Hepatocyte (in vitro differentiated cells): ENCODE results near the gene ST6GAL1. TPM values are rescaled to one million over a fixed set of nuclear protein-coding genes. Genes with fewer than 3 reads are reported as not detected.

ENCODE experiments used
- DNase-seq: peaks from one replicate; pipeline ENCODE4 v3.0.0-alpha.2; 2016; ENCODE audit warnings: low spot score
- H2AFZ ChIP-seq: fragments of 200-600 bp; sonication (generic); 2 replicates; pipeline ENCODE4 v1.6.0; 2016; ENCODE audit warnings: antibody characterized with exemption, mild to moderate bottlenecking
- H3K27ac ChIP-seq: fragments of 200-600 bp; sonication (generic); 2 replicates; pipeline ENCODE4 v1.5.1; 2016; ENCODE audit warnings: mild to moderate bottlenecking
- H3K27me3 ChIP-seq: fragments of 200-600 bp; sonication (generic); 2 replicates; pipeline ENCODE4 v1.6.1; 2016
- H3K36me3 ChIP-seq: fragments of 200-600 bp; sonication (generic); replicated peaks from 2 replicates; pipeline ENCODE4 v1.5.1; 2016; ENCODE audit warnings: low read depth; ENCODE audit not compliant: insufficient read depth
- H3K4me1 ChIP-seq: fragments of 200-600 bp; sonication (generic); 2 replicates; pipeline ENCODE4 v1.5.1; 2016; ENCODE audit warnings: mild to moderate bottlenecking, moderate library complexity; ENCODE audit not compliant: insufficient read depth
- H3K4me2 ChIP-seq: fragments of 200-600 bp; sonication (generic); 2 replicates; pipeline ENCODE4 v1.6.0; 2016
- H3K4me3 ChIP-seq: fragments of 200-600 bp; sonication (generic); 2 replicates; pipeline ENCODE4 v1.5.1; 2016; ENCODE audit warnings: mild to moderate bottlenecking
- H3K79me2 ChIP-seq: fragments of 200-600 bp; sonication (generic); 2 replicates; pipeline ENCODE4 v1.6.0; 2017; ENCODE audit warnings: mild to moderate bottlenecking
- H3K9me2 ChIP-seq: fragments of 200-600 bp; sonication (generic); replicated peaks from 2 replicates; pipeline ENCODE4 v1.6.0; 2017; ENCODE audit warnings: mild to moderate bottlenecking; ENCODE audit not compliant: insufficient read depth
- H3K9me3 ChIP-seq: fragments of 200-600 bp; sonication (generic); 2 replicates; pipeline ENCODE4 v1.5.1; 2016; ENCODE audit warnings: low read depth, mild to moderate bottlenecking
- H4K20me1 ChIP-seq: fragments of 200-600 bp; sonication (generic); 2 replicates; pipeline ENCODE4 v1.6.0; 2016; ENCODE audit warnings: mild to moderate bottlenecking; ENCODE audit not compliant: insufficient read depth, poor library complexity, severe bottlenecking
- CTCF ChIP-seq: fragments of 200-600 bp; sonication (generic); IDR thresholded peaks from 2 replicates; pipeline ENCODE4 v1.5.1; 2016; ENCODE audit warnings: antibody characterized with exemption, mild to moderate bottlenecking; ENCODE audit not compliant: poor library complexity
- EZH2 ChIP-seq: fragments of 200-600 bp; sonication (generic); IDR thresholded peaks from 2 replicates; pipeline ENCODE4 v1.6.1; 2016; ENCODE audit warnings: antibody characterized with exemption, mild to moderate bottlenecking, borderline replicate concordance
- EZH2phosphoT487 ChIP-seq: fragments of 200-600 bp; sonication (generic); IDR thresholded peaks from one replicate; pipeline ENCODE4 v1.6.1; 2018; ENCODE audit warnings: antibody characterized with exemption, mild to moderate bottlenecking, low read depth, moderate library complexity; ENCODE audit not compliant: unreplicated experiment, severe bottlenecking
- WGBS: methylation state at CpG from one replicate; pipeline ENCODE4 v1.1.6; 2016; ENCODE audit warnings: low lambda C conversion rate; ENCODE audit errors: missing lambda C conversion rate; 5-methylcytosine and 5-hydroxymethylcytosine counted together
- polyA plus RNA-seq: library from polyadenylated mRNA; unstranded; fragments of >200 nt; fragmentation: Nextera tagmentation; extraction: Ambion mirVana; gene quantifications from 2 replicates; pipeline ENCODE4 v1.2.1, GENCODE V29; 2016
- total RNA-seq: library from RNA; depleted of rRNA; stranded (reverse); fragments of >200 nt; gene quantifications from 2 replicates; pipeline ENCODE4 v1.2.3, GENCODE V29; 2014

Gene ST6GAL1
- total and polyA plus RNA-seq, 2 experiments from 2014 or later: 57.5 to 109 TPM

DNA sequence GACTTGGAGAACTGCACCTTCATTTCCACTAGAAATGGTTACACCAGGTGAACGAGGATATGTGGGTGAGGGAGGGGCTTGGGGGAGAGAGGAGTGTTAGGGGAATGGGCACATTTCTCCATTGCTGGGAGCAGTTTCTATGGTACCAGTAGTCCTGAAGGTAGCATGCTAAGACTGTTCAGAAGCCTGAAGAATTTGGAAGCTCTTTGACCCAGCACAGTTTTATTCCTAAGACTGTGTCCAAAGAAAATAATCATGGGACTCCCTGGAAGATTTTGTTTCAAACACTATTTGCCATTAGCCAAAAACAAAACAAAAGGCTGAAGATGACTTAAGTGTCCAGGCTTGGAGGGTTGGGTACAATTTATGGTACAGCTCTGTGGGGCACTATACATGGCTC is 32.1 kb downstream of the ST6GAL1 start:
- no peaks in the 10 kb centered on the region for H3K9me3 ChIP-seq
- no peak overlapping the region for H3K4me3 ChIP-seq
- no peaks in the 10 kb centered on the region for H4K20me1 ChIP-seq
- H3K9me2 ChIP-seq: no peaks in the 10 kb centered on the region
- H3K27me3 ChIP-seq: no peaks in the 10 kb centered on the region
- no peaks in the 10 kb centered on the region for H3K36me3 ChIP-seq
- DNase-seq: no peak
- no peaks in the 10 kb centered on the region for H3K4me1 ChIP-seq
- H3K4me2 ChIP-seq: no peak overlapping the region
- H3K27ac ChIP-seq: no peak overlapping the region
- peaks cover 8% of the 10 kb centered on the region for H3K79me2 ChIP-seq
- WGBS: 75% methylated on average over 1 of the region's 1 CpG
- no peak overlapping the region for H2AFZ ChIP-seq
- TF ChIP-seq CTCF: no peak
- TF ChIP-seq EZH2phosphoT487: no peak
- TF ChIP-seq EZH2: no peak

DNA sequence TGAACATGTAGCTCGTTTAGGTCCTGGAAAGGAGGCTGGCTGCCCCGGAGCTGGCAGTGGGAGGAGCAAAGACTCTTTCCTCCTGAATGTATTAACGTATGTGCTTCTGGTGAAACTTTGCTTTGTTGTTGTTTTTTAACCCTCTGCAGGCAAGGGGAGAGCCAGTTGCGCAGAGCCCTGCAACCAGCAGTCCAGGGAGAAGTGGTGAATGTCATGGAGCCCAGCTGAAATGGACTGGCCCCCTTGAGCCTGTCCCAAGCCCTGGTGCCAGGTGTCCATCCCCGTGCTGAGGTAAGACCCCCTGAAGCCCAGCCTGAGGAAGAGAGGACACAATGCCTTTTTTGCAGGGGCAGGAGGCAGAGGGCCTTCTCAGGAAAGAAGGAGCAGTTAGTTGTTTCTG is 33.3 kb downstream of the ST6GAL1 start:
- Histone ChIP-seq H3K27me3 (no peaks in the 10 kb centered on the region), H3K9me3 (no peaks in the 10 kb centered on the region), H4K20me1 (no peaks in the 10 kb centered on the region), H3K79me2 (no peaks in the 10 kb centered on the region), H3K9me2 (no peaks in the 10 kb centered on the region), H3K27ac (no peak overlapping the region), H3K4me1 (no peaks in the 10 kb centered on the region), H3K4me3 (no peak overlapping the region), H3K4me2 (no peak overlapping the region), H2AFZ (no peak overlapping the region), H3K36me3 (no peaks in the 10 kb centered on the region)
- 57% methylated on average over 5 of the region's 5 CpGs for WGBS
- DNase-seq: no peak
- no peak for TF ChIP-seq EZH2
- TF ChIP-seq EZH2phosphoT487: no peak
- TF ChIP-seq CTCF: no peak

- Histone ChIP-seq H4K20me1 (no peaks in the 10 kb centered on the region), H3K4me1 (no peaks in the 10 kb centered on the region), H3K27ac (no peak overlapping the region), H3K27me3 (no peaks in the 10 kb centered on the region), H2AFZ (no peak overlapping the region), H3K9me2 (no peaks in the 10 kb centered on the region), H3K79me2 (no peaks in the 10 kb centered on the region), H3K4me3 (no peak overlapping the region), H3K9me3 (no peaks in the 10 kb centered on the region), H3K36me3 (no peaks in the 10 kb centered on the region), H3K4me2 (no peak overlapping the region)
- 88% methylated on average over 6 of the region's 6 CpGs for WGBS
- DNase-seq: no peak
- TF ChIP-seq EZH2 (no peak), CTCF (no peak)
Observed at GRCh38 chr3:186964071-186964470, 33.7 kb downstream of the ST6GAL1 start.

GRCh38 chr3:186964616-186965015 is 34.3 kb downstream of the ST6GAL1 start:
- H3K79me2 ChIP-seq: no peaks in the 10 kb centered on the region
- no peaks in the 10 kb centered on the region for H3K36me3 ChIP-seq
- no peaks in the 10 kb centered on the region for H3K27me3 ChIP-seq
- H3K4me2 ChIP-seq: no peak overlapping the region
- H3K4me3 ChIP-seq: no peak overlapping the region
- TF ChIP-seq CTCF: no peak
- no peak for TF ChIP-seq EZH2
- TF ChIP-seq EZH2phosphoT487: no peak
- WGBS: 66% methylated on average over 9 of the region's 9 CpGs
- no peaks in the 10 kb centered on the region for H3K4me1 ChIP-seq
- no peak overlapping the region for H3K27ac ChIP-seq
- no peaks in the 10 kb centered on the region for H4K20me1 ChIP-seq
- no peak overlapping the region for H2AFZ ChIP-seq
- H3K9me2 ChIP-seq: no peaks in the 10 kb centered on the region
- no peak for DNase-seq
- no peaks in the 10 kb centered on the region for H3K9me3 ChIP-seq
